GM13977 (cell line): ENCODE results near the gene CUBN.

Source experiments
- DNase-seq: peaks from one replicate; pipeline ENCODE4 v3.0.0; 2012; ENCODE audit warnings: low spot score
- CTCF ChIP-seq: IDR thresholded peaks from 2 replicates; pipeline ENCODE4 v1.5.1; 2012; ENCODE audit warnings: mild to moderate bottlenecking, control low read depth; ENCODE audit not compliant: insufficient read depth; ENCODE audit errors: extremely low read depth, missing control alignments
- in situ Hi-C: fragments of 300-500 bp; cut with MboI; formaldehyde crosslinking; loops from one replicate; pipeline ENCODE4 v1.12.0; 2022; ENCODE audit warnings: low sequenced_read_pairs, low pct_unique_long_range_greater_than_20kb, mixed read lengths, inconsistent platforms; ENCODE audit not compliant: unreplicated experiment

Gene CUBN

GRCh38 chr10:17029581-17030271 lies 99.9 kb downstream of the CUBN start:
- in situ Hi-C loops, result no loop called here
- no peak for TF ChIP-seq CTCF
- no peak for DNase-seq

- DNase-seq, result no peak
- TF ChIP-seq CTCF, result no peak
- in situ Hi-C loops, result no loop called here
These were observed 100.4 kb downstream of the CUBN start for GRCh38 chr10:17029239-17029580.

GRCh38 chr10:17028798-17029197 lies 100.8 kb downstream of the CUBN start:
- in situ Hi-C loops, result no loop called here
- DNase-seq, result no peak
- no peak for TF ChIP-seq CTCF

- no peak for TF ChIP-seq CTCF
- in situ Hi-C loops, result no loop called here
- peak; percentile 23 for DNase-seq
These were observed 102.7 kb downstream of the CUBN start for GRCh38 chr10:17026686-17027485.

GRCh38 chr10:17025444-17026295 lies 103.9 kb downstream of the CUBN start:
- no peak for DNase-seq
- in situ Hi-C loops, result no loop called here
- TF ChIP-seq CTCF, result no peak

DNA sequence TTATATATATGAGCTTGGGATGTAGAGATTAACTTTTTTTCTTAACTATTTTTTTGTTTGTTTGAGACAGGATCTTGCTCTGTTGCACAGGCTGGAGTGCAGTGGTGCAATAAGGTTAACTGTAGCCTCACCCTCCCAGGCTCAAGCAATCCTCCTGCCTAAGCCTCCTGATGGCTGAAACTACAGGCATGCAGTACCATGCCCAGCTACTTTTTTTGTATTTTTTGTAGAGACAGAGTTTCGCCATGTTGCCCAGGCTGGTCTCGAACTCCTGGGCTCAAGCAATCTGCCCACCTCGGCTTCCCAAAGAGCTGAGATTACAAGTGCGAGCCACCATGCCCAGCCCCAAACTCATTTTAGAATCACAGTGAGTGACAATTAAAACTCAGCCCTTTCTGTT lies 105.2 kb downstream of the CUBN start:
- no peak for DNase-seq

More for the DNA sequence above, 105.2 kb downstream of the CUBN start:
- TF ChIP-seq CTCF, result no peak
- in situ Hi-C loops, result no loop called here
